GM18508 (cell line): ENCODE results near the gene MTA1.

Experiments
- ATAC-seq: cut with Tn5 transposase; IDR thresholded peaks from one replicate; pipeline ENCODE4 v1.9.1; 2021; ENCODE audit warnings: moderate number of reproducible peaks; ENCODE audit not compliant: insufficient read depth, unreplicated experiment

The MTA1 gene

DNA sequence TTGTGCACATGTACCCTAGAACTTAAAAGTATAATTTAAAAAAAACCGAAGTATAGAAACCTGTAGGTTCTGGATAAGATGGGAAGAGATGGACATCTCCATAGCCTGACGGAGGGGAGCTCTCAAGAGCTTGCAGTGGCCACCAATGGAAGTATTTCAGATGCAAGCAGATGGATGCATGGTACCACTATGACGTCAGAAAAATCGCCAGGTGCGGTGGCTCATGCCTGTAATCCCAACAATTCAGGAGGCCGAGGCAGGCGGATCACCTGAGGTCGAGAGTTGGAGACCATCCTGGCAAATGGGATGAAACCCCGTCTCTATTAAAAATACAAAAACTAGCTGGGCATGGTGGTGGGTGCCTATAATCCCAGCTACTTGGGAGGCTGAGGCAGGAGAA, 17.9 kb upstream of the MTA1 start:
- ATAC-seq: no peak

- no peak for ATAC-seq
These were observed 11.0 kb upstream of the MTA1 start for GRCh38 chr14:105408592-105408991.

- no peak for ATAC-seq
These were observed 10.3 kb upstream of the MTA1 start for GRCh38 chr14:105409364-105409763.

DNA sequence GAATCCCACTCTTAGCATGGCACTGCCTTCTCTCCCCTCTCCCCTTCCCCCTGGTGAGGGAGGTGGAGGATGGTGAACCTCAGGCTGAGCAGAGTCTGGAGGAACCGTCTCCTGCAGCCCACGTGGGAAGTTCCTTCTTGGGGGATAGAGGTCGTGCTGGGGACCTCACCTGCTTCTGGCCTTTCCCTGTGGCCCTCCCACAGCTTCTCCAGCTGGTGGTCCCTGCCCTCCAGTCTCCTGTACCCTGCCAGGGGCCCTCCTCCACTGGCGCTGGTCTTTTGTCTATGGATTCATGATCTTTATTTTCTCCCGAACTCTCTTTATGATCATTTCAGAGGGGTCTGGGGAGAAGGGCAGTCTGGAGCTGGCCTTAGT, 9.0 kb upstream of the MTA1 start:
- no peak for ATAC-seq

DNA sequence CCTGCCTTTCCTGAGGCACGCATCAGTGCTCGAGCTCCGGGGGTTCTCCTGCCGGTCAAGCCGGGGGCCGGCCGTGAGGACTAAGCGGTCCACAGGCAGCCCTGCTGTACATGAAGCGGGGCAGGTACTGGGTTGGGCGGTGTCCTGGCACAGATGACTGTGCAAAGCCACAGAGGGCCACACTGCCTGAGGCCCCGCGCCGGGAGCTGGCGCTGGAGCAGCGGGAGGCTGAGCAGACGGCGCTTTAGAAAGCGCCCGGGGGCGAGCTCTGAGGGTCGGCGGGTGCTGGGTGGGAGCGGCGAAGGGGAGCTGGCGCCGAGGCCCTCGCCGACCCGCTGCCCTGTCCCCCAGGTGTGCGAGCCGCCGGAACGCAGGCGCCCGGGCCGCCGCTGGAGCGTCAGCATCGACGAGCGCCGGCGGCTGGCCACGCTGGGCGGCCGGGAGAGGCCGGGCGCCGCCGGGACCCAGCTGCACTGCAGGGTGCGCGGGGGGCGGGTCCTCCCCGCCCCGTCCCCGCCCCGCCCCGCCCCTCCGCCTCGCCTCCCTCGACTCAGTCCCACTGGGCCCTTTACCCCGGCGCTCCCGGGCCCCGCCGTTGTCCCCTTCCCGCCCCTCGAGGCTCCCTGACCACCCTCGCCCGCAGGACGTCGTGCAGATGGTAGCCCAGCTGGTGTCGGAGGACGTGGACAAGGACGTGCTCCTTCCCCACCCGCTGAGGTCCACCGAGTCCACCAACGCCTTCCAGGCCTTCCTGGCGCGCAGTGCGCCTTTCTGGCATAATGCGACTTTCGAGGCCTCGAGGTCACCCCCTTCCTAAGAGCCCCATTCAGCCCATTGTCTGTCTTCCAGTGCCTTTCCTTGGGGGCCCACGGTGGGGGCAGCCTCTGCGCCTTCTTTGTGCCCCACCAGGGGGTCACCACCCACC, 8.3 kb upstream of the MTA1 start:
- ATAC-seq: no peak

GRCh38 chr14:105411985-105412770, 7.4 kb upstream of the MTA1 start:
- no peak for ATAC-seq

DNA sequence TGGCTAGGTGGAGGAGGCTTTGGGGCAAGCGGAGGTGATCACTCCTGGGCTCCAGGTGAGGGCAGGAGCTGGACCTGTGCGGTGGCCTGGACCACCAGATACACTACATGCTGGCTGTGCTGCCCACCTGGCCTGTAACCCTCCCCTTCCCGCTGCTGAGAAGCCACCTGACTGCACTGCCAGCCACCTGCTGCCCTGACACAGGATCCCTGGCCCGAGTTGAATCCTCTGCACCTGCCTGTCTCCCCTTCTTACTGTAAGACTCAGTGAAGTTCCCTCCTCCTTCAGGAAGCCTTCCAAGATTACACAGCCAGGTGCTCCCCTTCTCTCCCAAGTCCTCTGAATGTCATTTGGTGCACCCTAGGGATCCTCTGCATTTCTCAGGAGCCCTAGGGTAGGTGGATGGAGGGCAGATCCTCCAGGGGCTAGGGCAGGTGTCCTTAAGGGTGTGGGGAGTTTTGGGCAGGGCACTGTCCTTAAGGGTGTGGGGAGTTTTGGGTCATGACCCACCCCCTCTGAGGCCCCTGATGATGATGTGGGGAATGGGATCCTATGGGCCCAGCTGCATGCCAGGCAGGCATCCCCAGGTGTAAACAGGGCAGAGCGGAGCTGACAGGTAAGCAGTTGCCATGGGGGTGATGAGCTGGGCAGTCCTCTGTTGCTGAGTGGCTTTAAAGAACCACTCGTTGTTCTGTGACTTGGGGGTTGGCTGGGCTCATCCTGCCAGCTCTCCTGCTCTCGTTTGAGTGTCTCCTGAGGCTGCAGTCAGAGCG, 6.7 kb upstream of the MTA1 start:
- ATAC-seq: no peak

DNA sequence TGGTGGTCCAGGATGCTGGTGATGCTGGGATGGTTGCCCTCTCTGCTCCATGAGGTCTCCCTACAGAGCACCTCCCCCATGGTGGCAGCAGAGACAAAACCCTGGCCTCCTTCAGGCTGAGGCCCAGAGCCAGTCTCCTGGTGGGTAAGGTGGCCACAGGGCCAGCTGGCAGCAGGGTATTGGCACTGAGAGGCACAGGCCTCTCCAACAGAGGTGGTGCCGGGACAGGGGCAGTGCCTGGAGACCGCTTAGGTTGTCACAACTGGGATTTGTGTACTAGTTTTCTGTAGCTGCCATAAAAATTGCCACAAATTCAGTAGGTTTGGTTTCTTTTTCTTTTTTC, 6.1 kb upstream of the MTA1 start:
- no peak for ATAC-seq

DNA sequence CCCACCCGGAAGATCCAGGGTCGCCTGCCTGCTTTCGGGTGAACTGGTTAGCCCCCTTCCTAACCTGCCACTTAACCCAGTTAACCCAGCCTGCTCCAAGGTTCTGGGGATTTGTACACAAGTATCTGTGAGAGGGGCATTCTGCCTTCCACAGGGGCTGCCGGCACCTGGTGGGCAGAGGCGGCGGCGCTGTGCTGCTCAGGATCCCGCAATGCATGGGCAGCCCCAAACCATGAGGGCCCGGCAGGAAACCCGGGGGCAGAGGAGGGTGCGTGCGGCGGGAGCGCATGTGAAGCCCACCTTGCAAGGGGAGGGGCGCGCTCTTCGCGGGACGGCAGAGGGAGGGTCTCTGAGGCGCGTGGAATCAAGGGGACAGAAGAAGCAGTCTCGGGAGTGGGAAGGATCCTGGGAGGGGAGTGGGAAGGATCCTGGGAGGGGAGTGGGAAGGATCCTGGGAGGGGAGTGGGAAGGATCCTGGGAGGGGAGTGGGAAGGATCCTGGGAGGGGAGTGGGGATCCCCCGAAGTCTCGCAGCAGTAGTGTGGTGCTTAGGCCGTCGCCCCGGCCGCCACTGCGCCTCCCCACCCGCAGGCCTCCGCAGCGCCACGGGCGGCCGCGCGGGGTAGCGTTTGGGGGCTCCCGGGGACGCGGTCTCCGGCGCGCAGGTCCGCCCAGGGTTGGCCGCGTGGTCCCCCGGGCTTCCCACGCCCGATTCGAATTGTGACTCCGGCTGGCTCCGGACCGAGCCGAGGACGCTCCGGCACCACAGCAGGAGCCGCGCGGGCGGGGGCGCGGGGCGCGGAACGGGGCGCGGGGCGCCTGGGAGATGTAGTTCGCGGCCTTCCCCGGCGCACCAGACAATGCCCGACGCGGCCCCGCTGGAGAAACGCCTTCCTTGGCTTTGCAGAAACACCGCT, 4.9 kb upstream of the MTA1 start:
- no peak for ATAC-seq

DNA sequence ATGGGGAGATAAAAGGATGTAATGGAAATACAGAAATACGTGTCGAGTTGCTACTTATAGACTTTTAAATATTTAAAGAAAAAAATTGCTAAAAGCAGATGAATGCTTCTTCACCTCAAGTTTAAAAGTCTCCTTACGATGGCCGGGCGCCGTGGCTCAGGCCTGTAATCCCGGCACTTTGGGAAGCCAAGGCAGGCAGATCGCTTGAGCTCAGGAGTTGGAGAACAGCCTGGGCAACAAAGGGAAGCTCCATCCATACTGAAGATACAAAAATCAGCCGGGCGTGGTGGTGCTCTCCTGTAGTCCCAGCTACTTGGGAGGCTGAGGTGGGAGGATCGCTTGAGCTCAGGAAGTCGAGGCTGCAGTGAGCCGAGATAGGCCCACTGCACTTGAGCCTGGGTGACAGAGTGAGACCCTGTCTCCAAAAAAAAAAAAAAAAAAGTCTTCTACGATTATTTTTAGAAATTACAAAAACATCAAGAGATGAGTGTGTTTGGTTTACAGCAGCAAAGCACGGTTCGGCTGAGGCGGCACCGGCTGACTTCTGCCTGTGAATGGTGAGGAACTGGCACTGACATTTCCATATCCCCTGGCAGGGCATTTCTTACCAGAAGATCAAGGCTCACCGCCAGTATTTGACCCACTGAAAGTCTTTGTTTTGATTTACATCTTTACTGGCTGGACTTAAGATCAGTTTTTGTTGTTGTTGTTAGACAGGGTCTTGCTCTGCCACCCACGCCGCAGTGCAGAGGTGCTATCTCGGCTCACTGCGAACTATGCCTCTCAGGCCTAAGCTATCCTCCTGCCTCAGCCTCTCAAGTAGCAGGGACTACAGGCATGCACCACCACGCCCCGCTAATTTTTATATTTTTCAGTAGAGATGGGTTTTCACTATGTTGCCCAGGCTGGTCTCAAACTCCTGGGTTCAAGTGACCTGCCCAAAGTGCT, 3.9 kb upstream of the MTA1 start:
- ATAC-seq: no peak

GRCh38 chr14:105416671-105417070, 3.0 kb upstream of the MTA1 start:
- no peak for ATAC-seq

- no peak for ATAC-seq
These were observed 1.9 kb upstream of the MTA1 start for GRCh38 chr14:105417690-105418121.

GRCh38 chr14:105418269-105419194, 1.1 kb upstream of the MTA1 start:
- no peak for ATAC-seq

GRCh38 chr14:105420101-105420973, 710 bp downstream of the MTA1 start:
- no peak for ATAC-seq

DNA sequence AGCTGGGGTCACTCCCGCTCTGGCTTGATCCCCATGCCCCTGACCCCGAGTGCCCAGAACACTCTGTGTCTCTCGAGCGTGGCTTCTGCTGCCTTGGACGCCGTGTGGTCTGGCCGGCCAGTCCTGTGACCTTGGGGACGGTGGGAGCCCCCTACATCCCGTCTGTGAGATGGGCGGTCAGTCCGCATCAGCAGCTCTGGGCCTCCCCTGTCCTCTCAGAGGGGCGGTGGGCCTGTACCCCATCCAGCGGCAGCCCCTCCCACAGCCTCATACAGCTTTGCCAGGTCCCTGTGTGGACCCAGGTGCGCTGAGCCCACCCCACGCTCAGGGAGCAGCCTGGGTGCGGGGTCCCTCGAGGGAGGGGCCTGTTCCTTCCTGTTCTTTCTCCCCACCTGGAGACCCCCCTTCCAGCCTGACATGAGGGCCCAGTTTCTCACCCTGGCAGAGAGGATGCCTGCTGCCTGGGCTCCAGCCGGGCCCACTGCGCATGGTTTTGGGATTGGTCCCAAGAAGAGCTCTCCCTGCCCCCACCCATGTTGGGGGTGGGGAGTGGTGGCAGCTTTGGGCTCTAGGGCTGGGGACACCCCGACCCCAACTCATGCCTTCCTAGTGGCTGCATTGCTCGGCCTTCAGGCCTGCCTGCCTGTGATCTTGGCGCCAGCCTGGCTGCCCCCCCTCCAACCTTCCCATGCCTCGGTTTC, 1.5 kb downstream of the MTA1 start:
- no peak for ATAC-seq
